Activated T-cell treated with anti-CD3 and anti-CD28 coated beads for 1 hour (primary cell): ENCODE data around the gene ACTR3C.

Experiments used
- DNase-seq: peaks from one replicate; pipeline ENCODE4 v3.0.0-alpha.2; 2020; ENCODE audit warnings: low read depth

The ACTR3C gene

DNA sequence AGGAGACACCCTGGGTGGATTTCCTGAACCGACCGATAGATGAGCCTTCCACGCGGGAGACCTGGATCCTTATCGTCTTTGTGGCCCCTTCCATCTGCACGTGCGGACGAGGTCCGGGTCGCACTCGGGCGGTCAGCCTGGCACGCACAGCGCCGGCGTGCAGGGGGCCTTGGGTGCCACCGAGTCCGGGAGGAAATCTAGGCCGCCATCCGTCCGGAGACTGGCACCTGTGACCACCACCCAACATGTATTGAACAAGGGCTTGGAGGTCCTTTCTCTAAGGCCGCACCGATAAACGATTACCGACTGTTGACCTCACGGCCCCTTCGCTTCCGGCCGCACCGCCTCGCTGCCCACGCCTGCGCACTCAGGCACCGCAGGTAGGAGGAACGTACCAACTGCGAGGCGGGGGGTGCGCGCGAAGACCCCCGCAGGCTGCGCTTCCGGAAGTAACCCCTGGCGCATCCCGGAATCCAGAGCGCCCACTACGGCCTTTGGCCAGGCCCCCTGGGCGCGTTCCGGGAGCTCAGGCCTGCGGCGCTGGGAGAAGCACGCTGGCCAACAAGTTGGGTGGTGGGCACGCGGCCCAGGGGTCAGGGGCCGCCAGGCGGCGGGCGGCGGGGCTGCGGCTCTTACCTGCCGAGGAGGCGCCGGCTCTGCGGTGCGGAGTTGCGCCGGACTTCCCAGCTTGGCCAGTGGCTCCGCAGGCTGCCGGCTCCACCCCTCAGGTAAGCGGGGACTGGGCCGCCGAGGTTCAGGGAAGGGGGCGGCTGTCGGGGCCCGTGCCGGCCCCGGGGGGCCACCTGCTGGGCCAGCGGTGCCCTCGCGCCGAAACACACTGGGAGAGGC lies at the start of gene ACTR3C, which contains the start of gene LRRC61:
ACTR3C (minus strand) TSS at position 713 of the 849 bp plus-strand sequence. CDS start 28,249 bp downstream, outside the sequence.
LRRC61 (plus strand) TSS at position 523 of the 849 bp plus-strand sequence. CDS start 13,507 bp downstream, outside the sequence.
- DNase-seq, result peak; percentile 49

DNA sequence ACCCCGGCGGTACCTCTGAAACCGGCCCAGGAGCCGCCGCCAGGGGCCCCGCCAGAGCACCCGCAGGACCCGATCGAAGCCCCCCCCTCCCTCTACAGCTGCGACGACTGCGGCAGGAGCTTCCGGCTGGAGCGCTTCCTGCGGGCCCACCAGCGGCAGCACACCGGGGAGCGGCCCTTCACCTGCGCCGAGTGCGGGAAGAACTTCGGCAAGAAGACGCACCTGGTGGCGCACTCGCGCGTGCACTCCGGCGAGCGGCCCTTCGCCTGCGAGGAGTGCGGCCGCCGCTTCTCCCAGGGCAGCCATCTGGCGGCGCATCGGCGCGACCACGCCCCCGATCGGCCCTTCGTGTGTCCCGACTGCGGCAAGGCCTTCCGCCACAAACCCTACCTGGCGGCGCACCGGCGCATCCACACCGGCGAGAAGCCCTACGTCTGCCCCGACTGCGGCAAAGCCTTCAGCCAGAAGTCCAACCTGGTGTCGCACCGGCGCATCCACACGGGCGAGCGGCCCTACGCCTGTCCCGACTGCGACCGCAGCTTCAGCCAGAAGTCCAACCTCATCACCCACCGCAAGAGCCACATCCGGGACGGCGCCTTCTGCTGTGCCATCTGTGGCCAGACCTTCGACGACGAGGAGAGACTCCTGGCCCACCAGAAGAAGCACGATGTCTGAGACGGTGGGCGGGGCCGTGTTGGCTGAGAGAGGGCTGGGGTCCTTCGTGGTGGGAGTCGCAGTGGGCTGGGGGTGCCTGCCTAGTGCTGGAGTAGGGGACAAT lies 49.1 kb upstream of the ACTR3C start:
- DNase-seq, result no peak

DNA sequence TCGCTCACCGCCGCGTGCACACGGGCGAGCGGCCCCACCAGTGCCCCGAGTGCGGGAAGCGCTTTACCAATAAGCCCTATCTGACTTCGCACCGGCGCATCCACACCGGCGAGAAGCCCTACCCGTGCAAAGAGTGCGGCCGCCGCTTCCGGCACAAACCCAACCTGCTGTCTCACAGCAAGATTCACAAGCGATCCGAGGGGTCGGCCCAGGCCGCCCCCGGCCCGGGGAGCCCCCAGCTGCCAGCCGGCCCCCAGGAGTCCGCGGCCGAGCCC lies 48.6 kb upstream of the ACTR3C start:
- DNase-seq, result no peak

DNA sequence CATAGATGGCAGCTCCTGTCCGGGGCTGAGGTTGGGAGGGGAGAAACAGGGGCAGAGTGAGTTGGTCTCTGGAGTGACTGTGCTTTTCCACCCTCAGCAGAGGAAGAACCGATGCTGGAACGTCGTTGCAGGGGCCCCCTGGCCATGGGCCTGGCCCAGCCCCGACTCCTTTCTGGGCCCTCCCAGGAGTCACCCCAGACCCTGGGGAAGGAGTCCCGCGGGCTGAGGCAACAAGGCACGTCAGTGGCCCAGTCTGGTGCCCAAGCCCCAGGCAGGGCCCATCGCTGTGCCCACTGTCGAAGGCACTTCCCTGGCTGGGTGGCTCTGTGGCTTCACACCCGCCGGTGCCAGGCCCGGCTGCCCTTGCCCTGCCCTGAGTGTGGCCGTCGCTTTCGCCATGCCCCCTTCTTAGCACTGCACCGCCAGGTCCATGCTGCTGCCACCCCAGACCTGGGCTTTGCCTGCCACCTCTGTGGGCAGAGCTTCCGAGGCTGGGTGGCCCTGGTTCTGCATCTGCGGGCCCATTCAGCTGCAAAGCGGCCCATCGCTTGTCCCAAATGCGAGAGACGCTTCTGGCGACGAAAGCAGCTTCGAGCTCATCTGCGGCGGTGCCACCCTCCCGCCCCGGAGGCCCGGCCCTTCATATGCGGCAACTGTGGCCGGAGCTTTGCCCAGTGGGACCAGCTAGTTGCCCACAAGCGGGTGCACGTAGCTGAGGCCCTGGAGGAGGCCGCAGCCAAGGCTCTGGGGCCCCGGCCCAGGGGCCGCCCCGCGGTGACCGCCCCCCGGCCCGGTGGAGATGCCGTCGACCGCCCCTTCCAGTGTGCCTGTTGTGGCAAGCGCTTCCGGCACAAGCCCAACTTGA lies 48.0 kb upstream of the ACTR3C start:
- DNase-seq, result no peak

DNA sequence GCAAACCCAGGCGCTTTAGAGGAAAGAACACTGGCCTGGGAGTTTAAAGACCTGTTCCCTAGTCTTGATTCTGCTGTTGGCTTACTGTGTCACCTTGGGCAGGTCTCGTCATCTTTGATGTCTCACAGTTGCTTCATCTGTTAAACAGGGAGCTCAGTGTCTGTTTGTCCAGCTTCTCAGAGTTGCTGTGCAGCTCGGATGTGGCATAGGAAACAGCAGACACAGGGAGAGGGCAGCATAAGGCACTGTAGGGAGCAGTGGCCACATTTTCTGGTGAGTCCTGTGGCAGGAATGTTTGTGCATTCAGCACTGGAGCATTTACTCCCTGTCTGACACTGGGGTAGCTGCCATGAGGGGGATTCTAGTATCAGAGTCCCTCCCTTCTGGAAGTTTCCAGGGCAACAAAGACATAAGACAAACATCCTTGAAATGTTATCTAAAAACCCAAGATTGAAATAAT lies 47.3 kb upstream of the ACTR3C start:
- DNase-seq, result no peak

DNA sequence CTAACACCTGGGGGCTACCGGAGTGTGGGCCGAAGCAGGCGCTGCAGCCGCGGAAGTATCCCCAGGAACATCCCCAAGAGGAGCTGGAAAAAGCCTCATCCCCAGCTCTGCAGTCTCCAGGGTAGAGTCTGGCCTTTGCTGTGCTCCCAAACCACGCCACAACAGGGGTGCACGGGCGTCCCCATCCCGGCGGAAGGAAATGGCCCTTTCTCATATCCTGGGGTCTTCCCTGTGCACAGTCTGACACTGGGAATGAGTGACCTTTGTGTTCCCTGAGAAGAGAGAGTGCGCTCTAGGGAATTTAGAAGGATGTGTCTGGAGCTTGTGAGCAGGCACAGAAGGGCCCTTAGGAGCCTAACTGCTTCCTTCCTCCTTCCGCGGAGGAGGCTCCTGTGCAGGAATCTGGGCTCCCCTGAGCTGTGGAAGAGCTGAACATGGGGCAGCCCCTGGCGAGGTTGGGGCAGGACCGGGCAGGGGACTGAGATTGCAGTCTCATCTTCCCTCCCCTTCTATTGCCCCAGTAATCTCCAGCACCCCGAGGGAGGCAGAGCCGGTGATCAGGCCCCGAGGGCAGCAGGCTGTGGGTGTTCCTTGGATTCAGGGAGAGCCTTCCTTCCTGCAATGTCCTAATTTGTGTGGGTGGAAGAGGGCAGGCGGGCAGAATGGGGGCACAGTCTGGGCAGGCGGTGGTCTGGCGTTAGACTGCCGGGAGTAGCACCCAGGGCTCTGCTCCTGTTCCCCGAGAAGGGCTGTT lies 46.6 kb upstream of the ACTR3C start:
- no peak for DNase-seq

DNA sequence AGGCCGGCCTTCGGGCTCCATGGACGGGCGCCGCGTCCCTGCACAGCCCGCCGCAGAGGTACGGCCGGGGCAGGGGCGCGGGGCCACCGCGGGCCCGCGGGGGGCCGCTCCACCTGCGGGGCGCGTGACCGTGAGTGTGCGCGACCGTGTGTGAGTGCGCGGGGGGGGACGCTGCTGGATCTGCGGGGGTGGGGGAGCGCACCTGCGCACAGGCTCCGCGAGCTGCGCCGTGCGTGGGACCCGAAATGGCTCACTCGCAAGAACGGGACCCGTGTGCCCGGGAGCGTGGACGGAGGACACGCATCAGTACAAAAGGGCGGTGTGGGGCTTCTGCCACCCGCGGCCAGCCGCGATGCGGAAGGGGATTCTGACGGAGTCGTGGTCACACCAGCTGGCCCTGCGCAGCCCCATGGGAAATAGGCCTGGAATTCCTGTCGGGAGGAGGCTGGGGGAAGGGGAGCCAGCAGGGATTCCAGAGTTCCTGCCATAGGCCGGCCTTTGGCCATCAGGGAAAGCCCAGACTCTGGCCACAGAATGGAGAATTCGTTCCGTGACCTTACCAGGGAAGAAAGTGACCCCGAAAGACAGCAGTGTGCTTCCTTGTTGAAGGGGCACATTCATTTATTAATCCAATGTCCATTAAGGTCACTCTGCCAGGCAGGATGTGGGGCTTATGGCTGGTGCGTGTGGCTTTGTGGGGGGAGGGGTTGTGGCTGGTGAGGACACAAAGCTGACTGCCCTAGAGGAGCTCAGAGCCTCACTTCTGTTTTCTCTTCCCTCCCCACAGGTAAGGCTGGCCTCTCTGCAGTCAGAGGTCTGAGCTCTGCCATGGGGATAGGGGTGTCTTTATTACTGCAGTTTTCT lies 45.8 kb upstream of the ACTR3C start:
- peak; percentile 55 for DNase-seq

DNA sequence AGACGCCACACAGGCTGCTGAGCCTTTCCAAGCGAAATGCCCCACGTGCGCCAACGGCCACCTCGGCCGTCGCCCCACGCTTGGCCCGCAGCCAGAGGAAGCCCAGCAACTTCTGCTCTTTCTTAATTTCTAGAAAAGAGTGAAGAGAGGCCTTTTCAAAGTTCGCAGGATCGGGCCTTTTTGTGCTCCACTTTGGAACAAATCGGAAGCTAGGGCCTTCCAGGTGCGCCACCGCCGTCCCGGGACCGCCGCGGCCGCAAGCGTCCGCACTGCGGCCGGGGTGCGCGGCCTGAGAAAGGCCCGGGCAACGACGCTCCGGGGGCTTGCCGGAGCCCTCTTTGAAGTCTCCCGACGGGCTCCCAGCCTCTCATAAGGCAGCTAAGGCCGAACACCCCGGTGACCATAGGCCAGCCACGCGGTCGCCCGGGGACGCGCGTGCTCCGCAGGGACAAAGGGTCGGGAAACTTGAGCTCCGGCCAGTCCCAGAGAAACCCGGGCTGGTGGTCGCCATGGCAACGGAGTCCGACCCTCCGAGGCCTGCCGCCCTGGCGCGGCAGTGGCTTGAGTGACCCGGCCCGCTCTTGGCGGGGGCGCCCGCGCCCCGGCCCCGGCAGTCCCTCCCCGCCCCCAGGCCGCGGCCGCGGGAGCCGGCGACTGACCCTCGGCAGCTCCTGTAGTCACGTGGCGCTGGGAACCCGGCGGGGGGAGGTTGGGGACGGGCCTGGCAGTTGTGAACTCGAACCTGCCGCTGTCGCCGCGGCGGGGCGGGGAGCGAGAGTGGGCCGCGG lies 44.9 kb upstream of the ACTR3C start, which contains the start of gene REPIN1:
REPIN1 (plus strand) TSS at position 727 of the 788 bp plus-strand sequence. CDS start 890 bp downstream, outside the sequence.
- DNase-seq, result peak; percentile 69

DNA sequence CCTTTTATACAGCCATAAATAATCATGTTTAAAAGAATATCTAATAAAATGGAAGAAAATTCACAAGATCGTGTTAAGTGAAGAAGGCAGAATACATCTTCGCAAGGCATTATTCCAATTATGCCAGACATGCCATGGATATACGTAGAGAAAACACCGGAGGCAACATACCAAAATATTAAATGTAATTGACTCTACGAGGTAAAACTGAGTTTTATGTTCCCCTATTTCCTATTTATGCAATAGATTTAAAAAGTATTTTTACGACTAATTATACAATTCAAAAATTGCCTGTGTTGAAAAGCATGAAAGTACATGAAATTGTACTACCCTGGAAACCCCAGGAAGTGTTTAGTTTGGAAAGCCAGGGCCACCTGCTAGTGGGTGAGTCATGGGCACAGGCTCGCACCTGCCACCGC lies 44.3 kb upstream of the ACTR3C start:
- no peak for DNase-seq

DNA sequence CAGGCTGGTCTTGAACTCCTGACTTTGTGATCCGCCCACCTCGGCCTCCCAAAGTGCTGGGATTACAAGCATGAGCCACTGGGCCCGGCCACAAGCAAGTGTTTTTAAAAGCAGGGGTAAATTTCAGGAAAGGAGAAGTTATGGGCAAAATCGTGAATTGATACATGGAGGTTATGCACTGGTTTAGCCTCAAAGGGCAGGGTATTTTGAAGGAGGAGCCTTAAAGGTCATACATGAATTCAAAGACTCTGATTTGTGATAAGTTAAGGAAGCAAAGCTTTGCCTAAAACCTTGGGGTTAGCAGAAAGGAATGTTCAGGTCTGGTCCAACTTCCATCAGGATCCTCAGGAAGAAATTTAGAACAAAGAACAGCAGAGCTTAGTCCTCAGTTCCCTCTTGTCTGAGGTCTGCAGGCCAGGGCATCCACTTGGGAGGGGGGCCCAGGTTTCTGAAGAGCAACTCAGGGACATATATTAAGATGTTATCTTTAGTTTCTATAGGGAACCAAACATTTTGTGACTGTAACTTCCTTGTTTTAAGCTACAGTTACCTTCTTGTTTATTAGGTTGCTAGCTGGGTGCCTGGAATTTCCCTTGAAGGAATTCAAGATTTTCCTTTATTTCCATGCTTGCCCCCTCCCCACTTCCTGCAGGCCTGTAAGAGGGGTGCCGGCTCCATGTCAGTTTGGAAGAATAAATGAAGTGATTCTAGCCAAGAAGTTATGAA lies 42.5 kb upstream of the ACTR3C start:
- DNase-seq, result no peak

DNA sequence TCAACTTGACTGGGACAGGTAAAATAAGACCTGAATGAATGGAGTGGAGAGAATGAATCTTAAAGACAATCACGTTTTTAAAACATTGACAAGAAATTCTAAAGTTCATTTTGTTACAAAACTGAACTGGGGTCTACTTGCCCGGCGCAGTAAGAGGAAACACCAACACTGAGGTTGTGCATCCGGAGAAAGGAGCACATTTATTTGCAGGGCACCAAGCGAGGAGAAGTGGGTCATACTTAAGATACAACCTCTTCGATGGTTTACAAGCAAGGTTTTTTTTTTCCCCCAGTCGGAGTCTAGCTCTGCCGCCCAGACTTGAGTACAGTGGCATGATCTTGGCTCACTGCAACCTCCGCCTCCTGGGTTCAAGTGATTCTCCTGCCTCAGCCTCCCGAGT lies 41.8 kb upstream of the ACTR3C start:
- DNase-seq, result no peak

DNA sequence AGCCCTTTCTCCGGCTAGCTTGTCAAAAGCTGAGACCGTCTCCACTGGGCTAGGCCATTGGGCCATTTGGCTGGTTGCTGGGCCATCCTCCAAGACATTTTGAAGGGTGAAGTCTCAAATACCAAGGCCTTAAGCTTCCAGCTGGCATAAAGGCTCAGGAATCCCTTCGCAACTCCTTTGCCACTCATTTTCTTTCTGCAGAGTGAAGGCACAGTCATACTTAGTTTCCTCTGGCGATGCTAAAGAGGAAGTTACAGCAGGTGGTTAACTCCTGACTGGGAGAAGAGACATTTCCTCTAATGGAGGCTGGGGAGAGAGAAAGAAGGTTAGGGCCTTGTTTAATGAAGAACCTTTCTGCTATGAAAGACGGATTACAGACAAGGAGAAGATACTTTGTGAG lies 40.5 kb upstream of the ACTR3C start:
- no peak for DNase-seq

DNA sequence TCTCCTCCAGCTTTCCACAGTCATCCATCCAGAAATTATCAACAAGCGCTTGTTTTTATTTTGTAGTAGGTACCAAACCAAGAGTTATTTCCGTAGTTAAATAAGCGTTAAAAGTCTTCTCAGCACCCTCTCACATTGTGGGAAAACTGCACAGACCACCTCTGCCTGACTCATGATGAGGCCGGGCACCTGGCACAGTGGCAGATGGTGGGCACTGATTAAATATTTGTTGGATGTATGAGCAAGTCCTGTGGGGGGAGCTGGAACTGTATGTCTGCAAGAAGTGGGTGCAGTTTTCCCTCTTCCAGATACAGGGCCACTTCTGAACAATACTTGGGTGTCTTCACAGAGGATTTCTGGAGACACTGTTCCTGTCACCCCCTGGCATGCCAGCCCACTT lies 40.0 kb upstream of the ACTR3C start:
- DNase-seq, result no peak

DNA sequence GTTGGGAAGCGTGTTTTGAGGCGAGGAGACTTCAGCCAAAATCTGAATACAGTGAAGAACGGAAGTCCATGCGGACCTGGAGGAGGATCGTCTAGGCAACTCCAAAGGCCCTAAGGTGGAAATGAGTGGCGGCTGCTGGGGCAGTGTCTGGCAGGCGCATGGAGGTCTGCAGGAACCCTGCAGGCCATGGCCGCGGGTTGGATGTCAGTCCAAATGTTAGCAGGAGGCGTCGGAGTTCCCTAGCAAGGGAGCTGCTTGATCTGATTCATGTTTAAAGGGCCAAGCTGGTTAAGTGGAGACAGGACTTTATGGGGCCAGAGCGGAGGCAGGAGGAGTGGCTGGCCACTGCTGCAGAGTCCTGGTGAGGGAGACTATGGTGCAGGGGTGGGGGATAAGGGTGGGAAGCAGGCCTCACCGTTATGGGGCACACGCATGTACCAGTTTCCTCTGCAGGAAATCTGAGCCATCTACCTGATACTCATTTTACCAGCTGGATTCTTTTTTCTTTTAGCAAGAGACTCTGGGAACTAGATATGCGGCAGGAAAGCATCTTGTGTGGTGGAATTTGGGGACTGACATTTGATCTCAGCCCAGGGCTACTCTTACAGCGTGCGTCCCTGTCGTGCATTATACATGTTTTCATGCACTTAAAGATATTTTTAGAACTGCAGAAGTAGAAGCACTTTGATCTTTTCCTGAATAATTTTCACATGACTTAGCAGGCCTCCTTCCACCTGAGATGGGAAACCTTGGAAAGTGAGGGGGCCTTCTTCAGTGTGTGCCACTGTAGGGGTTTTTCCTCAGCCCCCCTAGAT lies 38.7 kb upstream of the ACTR3C start:
- DNase-seq, result no peak

DNA sequence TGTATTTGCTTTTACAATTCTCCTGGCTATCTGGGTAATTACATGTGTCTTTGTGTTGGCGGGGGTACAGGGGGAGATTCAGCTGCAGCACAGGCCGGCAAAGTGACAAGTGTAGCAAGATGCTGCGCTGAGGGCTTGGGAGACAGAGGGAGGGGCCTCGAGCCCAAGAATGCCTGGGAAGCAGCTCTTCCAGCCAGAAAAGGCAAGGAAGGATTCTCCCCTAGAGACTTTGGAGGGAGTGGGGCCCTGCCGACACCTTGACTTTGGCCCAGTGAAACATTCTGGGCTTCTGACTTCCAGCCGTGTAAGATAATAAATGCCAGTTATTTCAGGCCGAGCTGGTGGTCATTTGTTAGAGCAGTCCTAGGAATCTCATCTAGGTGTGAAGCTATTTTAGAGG lies 38.1 kb upstream of the ACTR3C start:
- no peak for DNase-seq

DNA sequence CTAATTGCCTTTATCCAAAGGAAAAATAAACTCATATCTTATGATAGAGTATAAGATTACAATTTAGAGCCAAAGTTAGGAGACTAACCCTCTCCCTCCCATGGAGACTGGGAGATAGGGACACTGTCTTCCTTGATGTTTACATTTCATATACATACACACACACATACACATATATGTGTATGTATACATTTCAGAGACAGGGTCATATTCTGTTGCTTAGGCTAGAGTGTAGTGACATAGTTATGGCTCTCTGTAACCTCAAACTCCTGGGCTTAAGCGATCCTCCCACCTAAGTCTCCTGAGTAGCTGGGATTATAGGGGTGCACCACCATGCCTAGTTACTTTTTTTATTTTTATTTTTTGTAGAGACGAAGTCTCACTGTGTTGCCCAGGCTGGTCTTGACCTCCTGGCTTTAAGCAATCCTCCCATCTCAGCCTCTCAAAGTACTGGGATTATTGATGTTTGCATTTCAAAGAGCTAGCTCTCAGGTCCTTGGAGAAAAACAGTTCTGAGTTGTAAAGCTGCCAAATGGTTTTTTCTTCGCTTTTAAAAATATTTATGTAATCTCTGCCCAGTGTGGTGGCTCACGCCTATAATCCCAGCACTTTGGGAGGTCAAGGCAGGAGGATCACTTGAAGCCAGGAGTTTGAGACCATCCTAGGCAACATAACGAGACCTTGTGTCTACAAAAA lies 37.2 kb upstream of the ACTR3C start:
- DNase-seq, result no peak

DNA sequence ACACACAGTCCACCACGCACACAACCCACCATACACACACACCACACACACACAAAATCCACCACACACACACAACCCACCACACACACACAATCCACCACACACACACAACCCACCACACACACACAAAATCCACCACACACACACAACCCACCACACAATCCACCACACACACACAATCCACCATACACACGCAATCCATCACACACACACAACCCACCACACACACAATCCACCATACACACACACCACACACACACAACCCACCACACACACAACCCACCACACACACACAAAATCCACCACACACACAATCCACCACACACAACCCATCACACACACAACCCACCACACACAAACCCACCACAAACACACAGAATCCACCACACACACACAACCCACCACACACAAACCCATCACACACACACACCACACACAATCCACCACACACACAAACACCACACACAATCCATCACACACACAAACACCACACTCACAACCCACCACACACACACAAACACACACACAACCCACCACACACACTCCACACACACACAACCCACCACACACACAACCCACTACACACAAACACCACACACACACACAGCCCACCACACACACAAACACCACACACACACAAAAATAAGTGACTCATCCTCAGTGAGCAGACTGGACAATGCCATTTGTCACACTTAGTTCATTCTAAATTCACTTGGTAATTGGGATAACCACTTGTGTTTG lies 36.4 kb upstream of the ACTR3C start:
- no peak for DNase-seq
